Uterus (tissue), 4 donors: ENCODE measurements around the gene PPP1R10. TPM values are rescaled to one million over a fixed set of nuclear protein-coding genes. Genes with fewer than 3 reads are reported as not detected.

ENCODE experiments used
- DNase-seq, 2 donors: peaks; one replicate each; pipeline ENCODE4 v3.0.0-alpha.2; 2019 to 2020
- H3K27ac ChIP-seq, 2 donors: fragments of 200-600 bp; sonication (generic); 1 replicate in 1 of 2; 2 replicates in 1 of 2; pipeline ENCODE4 v1.5.1; 2016 to 2018
- H3K27me3 ChIP-seq, 2 donors: fragments of 200-600 bp; sonication (generic); one replicate each; pipeline ENCODE4 v1.5.1; 2018 to 2019; ENCODE audit warnings: control low read depth in 1 of 2
- H3K36me3 ChIP-seq, 2 donors: fragments of 200-600 bp; sonication (generic); one replicate each; pipeline ENCODE4 v1.5.1; 2019; ENCODE audit warnings: control low read depth in 1 of 2
- H3K4me1 ChIP-seq, 2 donors: fragments of 200-600 bp; sonication (generic); one replicate each; pipeline ENCODE4 v1.5.1; 2018 to 2019; ENCODE audit warnings: control low read depth in 1 of 2
- H3K4me3 ChIP-seq, 2 donors: fragments of 200-600 bp; sonication (generic); 1 replicate in 1 of 2; 2 replicates in 1 of 2; pipeline ENCODE4 v1.5.1; 2018 to 2019; ENCODE audit warnings: mild to moderate bottlenecking in 1 of 2
- H3K9me3 ChIP-seq, 2 donors: fragments of 200-600 bp; sonication (generic); one replicate each; pipeline ENCODE4 v1.5.1; 2019; ENCODE audit warnings: control low read depth in 1 of 2
- CTCF ChIP-seq, 4 experiments: fragments of 200-600 bp in 2 of 4; fragments of 450-650 bp in 2 of 4; sonication (generic) in 2 of 4; IDR thresholded peaks; one replicate each; pipeline ENCODE4 v1.5.1; 2016 to 2019; ENCODE audit warnings: antibody characterized with exemption in 4 of 4, mild to moderate bottlenecking in 2 of 4, moderate library complexity in 1 of 4
- POLR2A ChIP-seq, 2 donors: fragments of 450-650 bp; IDR thresholded peaks; one replicate each; pipeline ENCODE4 v1.6.1; 2016; ENCODE audit warnings: antibody characterized with exemption in 2 of 2, mild to moderate bottlenecking in 1 of 2, moderate library complexity in 1 of 2
- intact Hi-C: fragments of 100-400 bp; cut with DNase I; formaldehyde crosslinking; loops from one replicate; pipeline ENCODE4 v1.15.1; 2023; ENCODE audit warnings: low total_unique reads
- microRNA counts, 2 donors: library from miRNA; unstranded; fragments of <30 nt; microRNA quantifications; one replicate each; lab custom pipeline; 2016 to 2017
- microRNA-seq: library from miRNA; unstranded; fragments of <30 nt; microRNA quantifications from one replicate; pipeline ENCODE4, GENCODE V29; 2016; ENCODE audit warnings: borderline microRNAs expressed, borderline replicate concordance
- small RNA-seq: library from RNA; depleted of rRNA; stranded (forward); fragments of <200 nt; gene quantifications from one replicate; pipeline ENCODE3, GENCODE V24; 2016
- total RNA-seq, 4 donors: library from RNA; depleted of rRNA in 3 of 4; stranded (reverse); fragments of >200 nt in 3 of 4; gene quantifications; one replicate each; pipeline versions ENCODE4 v1.1.0 to v1.2.4, GENCODE V29; 2014 to 2023
- donor health status: DM: yes; HTN: yes; CAD: no.

Gene PPP1R10
- total RNA-seq, 4 donors from 2014 or later = 24.1 to 86.0 (median 40.2) TPM

- no peaks in the 10 kb centered on the region for H3K9me3 ChIP-seq
- intact Hi-C loops = no loop called here
- H3K27me3 ChIP-seq = no peaks in the 10 kb centered on the region
- no peaks in the 10 kb centered on the region for H3K36me3 ChIP-seq
- no peak overlapping the region for H3K4me3 ChIP-seq
- peak overlapping the region in 1 of 2 donors; percentile 98 for H3K27ac ChIP-seq
- H3K4me1 ChIP-seq = peaks cover 4 to 5% of the 10 kb centered on the region in 2 donors
- DNase-seq = no peak
- TF ChIP-seq POLR2A (IDR thresholded peaks at IDR 0.05) (no peak), CTCF (IDR thresholded peaks at IDR 0.05) (no peak)
Measured at GRCh38 chr6:30554404-30554803, 62.6 kb downstream of the PPP1R10 start.

MicroRNAs encoded within 50 kb of the gene (microRNA counts, 767-probe panel; counts per million panel counts)
- 0 counts per million in 2 donors for microRNA hsa-miR-877-5p (lab: Ali Mortazavi, UCI)

Small RNA genes lying within 50 kb of the gene (microRNA-seq; reads per million reads assigned to microRNA genes)
- gene MIR877 = 34.3 reads per million, percentile 40 among the genes with 10 or more reads in this experiment

Small RNA genes lying within 50 kb of the gene (small RNA-seq; reads per million reads assigned to genes)
- 0.48 reads per million for gene MIR877

Other genes starting within 250 kb of the PPP1R10 start
- 100 to 1,000 TPM; 207 to 628 (median 416) TPM for gene HLA-E, start 127.7 kb downstream of the PPP1R10 start, total RNA-seq
- gene GNL1, start 60.8 kb downstream of the PPP1R10 start, total RNA-seq = 100 to 1,000 TPM in 2 of 4 donors, 10 to 100 TPM in 1, 1 to 10 TPM in 1; 7.2 to 150 (median 79.5) TPM
- gene PRR3, start 59.9 kb downstream of the PPP1R10 start, total RNA-seq = 10 to 100 TPM in 2 of 4 donors, 1 to 10 TPM in 2; 4.4 to 23.0 (median 16.2) TPM
- 10 to 100 TPM; 17.4 to 48.6 (median 28.9) TPM for gene ABCF1, start 45.8 kb downstream of the PPP1R10 start, total RNA-seq
- 10 to 100 TPM; 15.1 to 45.5 (median 36.7) TPM for gene MRPS18B, start 597 bp upstream of the PPP1R10 start, total RNA-seq
- 10 to 100 TPM in 2 of 4 donors, 1 to 10 TPM in 1, not detected in 1; 8.5 to 10.2 (median 10.1) TPM for gene ATAT1, start 9.6 kb upstream of the PPP1R10 start, total RNA-seq
- gene C6orf136, start 29.9 kb upstream of the PPP1R10 start, total RNA-seq = 10 to 100 TPM in 1 of 4 donors, 1 to 10 TPM in 3; 5.6 to 22.2 (median 7.7) TPM
- gene DHX16, start 55.8 kb upstream of the PPP1R10 start, total RNA-seq = 10 to 100 TPM in 2 of 4 donors, 1 to 10 TPM in 2; 3.2 to 31.8 (median 16.3) TPM
- gene PPP1R18, start 69.4 kb upstream of the PPP1R10 start, total RNA-seq = 100 to 1,000 TPM in 1 of 4 donors, 10 to 100 TPM in 3; 15.4 to 114 (median 18.2) TPM
- gene NRM, start 73.7 kb upstream of the PPP1R10 start, total RNA-seq = 10 to 100 TPM in 1 of 4 donors, 1 to 10 TPM in 2, under 1 TPM in 1; 0.59 to 29.3 (median 5.4) TPM
- gene MDC1, start 100.0 kb upstream of the PPP1R10 start, total RNA-seq = 10 to 100 TPM in 2 of 4 donors, 1 to 10 TPM in 2; 3.1 to 61.9 (median 10.2) TPM
- 100 to 1,000 TPM; 130 to 426 (median 290) TPM for gene TUBB, start 103.1 kb upstream of the PPP1R10 start, total RNA-seq
- 100 to 1,000 TPM in 1 of 4 donors, 10 to 100 TPM in 3; 47.1 to 155 (median 64.6) TPM for gene FLOT1, start 125.4 kb upstream of the PPP1R10 start, total RNA-seq
- gene IER3, start 127.3 kb upstream of the PPP1R10 start, total RNA-seq = 10 to 100 TPM in 2 of 4 donors, 1 to 10 TPM in 1, under 1 TPM in 1; 0.88 to 23.8 (median 10.4) TPM